DOHH2 (cell line): ENCODE data around the gene FBXO7.
A peak's percentile ranks its signal among the peaks of the same experiment; 100 is the strongest.

ENCODE experiments used
- H3F3A ChIP-seq: fragments of 200-600 bp; sonication (generic), shearing (Covaris generic); 2 replicates; pipeline ENCODE4 v1.6.0; 2016; ENCODE audit warnings: antibody characterized with exemption, mild to moderate bottlenecking; ENCODE audit not compliant: control insufficient read depth, insufficient read depth
- H3K27ac ChIP-seq: fragments of 200-600 bp; sonication (generic); 2 replicates; pipeline ENCODE4 v1.5.1; 2014; ENCODE audit warnings: low read depth, mild to moderate bottlenecking, low read length, moderate library complexity
- H3K27me3 ChIP-seq: fragments of 200-600 bp; sonication (generic); 2 replicates; pipeline ENCODE4 v1.6.1; 2014; ENCODE audit warnings: mild to moderate bottlenecking, low read length, mixed read lengths; ENCODE audit not compliant: control insufficient read depth
- H3K36me3 ChIP-seq: fragments of 200-600 bp; sonication (generic); 2 replicates; pipeline ENCODE4 v1.6.1; 2014; ENCODE audit warnings: mild to moderate bottlenecking, low read length, moderate library complexity, mixed read lengths; ENCODE audit not compliant: control insufficient read depth
- H3K4me1 ChIP-seq: fragments of 200-600 bp; sonication (generic); 2 replicates; pipeline ENCODE4 v1.6.1; 2014; ENCODE audit warnings: mild to moderate bottlenecking, low read length, mixed read lengths; ENCODE audit not compliant: control insufficient read depth
- H3K4me2 ChIP-seq: fragments of 200-600 bp; sonication (generic); 2 replicates; pipeline ENCODE4 v1.6.0; 2014; ENCODE audit warnings: mild to moderate bottlenecking, low read length, moderate library complexity
- H3K4me3 ChIP-seq: fragments of 200-600 bp; sonication (generic); 2 replicates; pipeline ENCODE4 v1.5.1; 2014; ENCODE audit warnings: mild to moderate bottlenecking, low read length, mixed read lengths
- H3K79me2 ChIP-seq: fragments of 200-600 bp; sonication (generic); 2 replicates; pipeline ENCODE4 v1.6.1; 2014; ENCODE audit warnings: mild to moderate bottlenecking, low read length, mixed read lengths; ENCODE audit not compliant: control insufficient read depth
- H3K9me2 ChIP-seq: fragments of 200-600 bp; sonication (generic); replicated peaks from 2 replicates; pipeline ENCODE4 v1.6.1; 2014; ENCODE audit warnings: mild to moderate bottlenecking, low read length, mixed read lengths; ENCODE audit not compliant: control insufficient read depth
- H3K9me3 ChIP-seq: fragments of 200-600 bp; sonication (generic); 2 replicates; pipeline ENCODE4 v1.6.1; 2014; ENCODE audit warnings: antibody characterized with exemption, low read length, mixed read lengths; ENCODE audit not compliant: control insufficient read depth, insufficient read depth
- H4K20me1 ChIP-seq: fragments of 200-600 bp; sonication (generic); 2 replicates; pipeline ENCODE4 v1.6.0; 2014; ENCODE audit warnings: low read depth, mild to moderate bottlenecking, antibody characterized with exemption, low read length, moderate library complexity; ENCODE audit not compliant: control insufficient read depth, insufficient read depth
- CTCF ChIP-seq: fragments of 200-600 bp; sonication (generic); IDR thresholded peaks from one replicate; pipeline ENCODE4 v1.5.1; 2014; ENCODE audit warnings: antibody characterized with exemption, mild to moderate bottlenecking, low read depth, low read length; ENCODE audit not compliant: poor library complexity, severe bottlenecking
- EZH2phosphoT487 ChIP-seq: fragments of 200-600 bp; sonication (generic); IDR thresholded peaks from 2 replicates; pipeline ENCODE4 v1.6.1; 2017; ENCODE audit warnings: borderline replicate concordance, mild to moderate bottlenecking, antibody characterized with exemption, low read length, moderate library complexity, mixed read lengths

FBXO7 gene

GRCh38 chr22:32517921-32518320 lies 43.3 kb downstream of the FBXO7 start:
- no peak overlapping the region for H3K27ac ChIP-seq
- H3K9me2 ChIP-seq = no peaks in the 10 kb centered on the region; the same call in 1 of the 2 replicates
- H3K36me3 ChIP-seq = no peaks in the 10 kb centered on the region
- H4K20me1 ChIP-seq = no peaks in the 10 kb centered on the region
- no peak overlapping the region for H3K4me3 ChIP-seq
- H3K27me3 ChIP-seq = no peaks in the 10 kb centered on the region
- H3F3A ChIP-seq = no peaks in the 10 kb centered on the region
- H3K79me2 ChIP-seq = no peaks in the 10 kb centered on the region
- H3K9me3 ChIP-seq = no peaks in the 10 kb centered on the region
- no peak overlapping the region for H3K4me2 ChIP-seq
- no peaks in the 10 kb centered on the region for H3K4me1 ChIP-seq
- TF ChIP-seq CTCF = no peak
- no peak for TF ChIP-seq EZH2phosphoT487

DNA sequence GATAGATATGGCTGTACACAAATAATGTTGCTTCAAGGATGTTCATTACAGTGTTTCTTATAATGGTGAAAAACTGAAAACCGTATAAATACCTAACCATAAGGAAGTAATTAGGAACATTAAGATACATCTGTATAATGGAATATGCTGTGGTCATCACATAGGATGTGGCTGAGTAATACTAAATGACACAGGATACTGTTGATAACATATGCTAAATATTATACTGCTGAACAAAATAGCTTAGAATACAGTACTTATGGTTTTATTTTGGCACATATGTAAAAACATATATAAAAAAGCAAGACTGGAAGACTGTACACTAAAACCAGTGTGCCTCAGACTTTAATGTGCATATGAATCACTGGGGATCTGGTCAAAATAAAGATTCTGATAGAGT lies 43.8 kb downstream of the FBXO7 start:
- Histone ChIP-seq H3K9me3 (no peaks in the 10 kb centered on the region), H4K20me1 (no peaks in the 10 kb centered on the region), H3K4me3 (no peak overlapping the region), H3K27me3 (no peaks in the 10 kb centered on the region), H3K9me2 (no peaks in the 10 kb centered on the region; the same call in 1 of the 2 replicates), H3K36me3 (no peaks in the 10 kb centered on the region), H3K4me2 (no peak overlapping the region), H3F3A (no peaks in the 10 kb centered on the region), H3K79me2 (no peaks in the 10 kb centered on the region), H3K27ac (no peak overlapping the region), H3K4me1 (no peaks in the 10 kb centered on the region)
- TF ChIP-seq CTCF = no peak

DNA sequence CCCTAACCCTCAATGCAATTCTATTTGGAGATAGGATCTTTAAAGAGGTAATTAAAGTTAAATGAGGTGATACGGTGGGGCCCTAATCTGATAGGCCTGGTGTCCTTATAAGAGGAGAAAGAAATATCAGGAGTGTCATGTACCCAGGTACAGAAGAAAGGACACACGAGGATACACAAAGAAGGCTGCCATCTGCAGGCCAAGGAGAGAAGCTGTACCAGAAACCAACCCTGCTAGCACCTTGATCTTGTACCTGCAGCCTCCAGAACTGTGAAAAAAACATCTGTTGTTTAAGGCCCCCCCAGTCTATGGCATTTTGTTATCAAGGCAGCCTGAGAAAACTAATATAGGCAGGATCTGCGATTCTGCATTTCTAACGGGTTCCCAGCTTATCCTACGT lies 44.2 kb downstream of the FBXO7 start:
- H4K20me1 ChIP-seq = no peaks in the 10 kb centered on the region
- no peak overlapping the region for H3K4me3 ChIP-seq
- no peaks in the 10 kb centered on the region for H3K36me3 ChIP-seq
- no peaks in the 10 kb centered on the region for H3K4me1 ChIP-seq
- TF ChIP-seq CTCF (peak; percentile 67), EZH2phosphoT487 (no peak)
- H3F3A ChIP-seq = no peaks in the 10 kb centered on the region
- H3K9me3 ChIP-seq = no peaks in the 10 kb centered on the region
- H3K79me2 ChIP-seq = no peaks in the 10 kb centered on the region
- H3K4me2 ChIP-seq = no peak overlapping the region
- no peak overlapping the region for H3K27ac ChIP-seq
- H3K27me3 ChIP-seq = no peaks in the 10 kb centered on the region
- no peaks in the 10 kb centered on the region for H3K9me2 ChIP-seq

- no peaks in the 10 kb centered on the region for H3K79me2 ChIP-seq
- H4K20me1 ChIP-seq = no peaks in the 10 kb centered on the region
- no peaks in the 10 kb centered on the region for H3K27me3 ChIP-seq
- no peak overlapping the region for H3K4me2 ChIP-seq
- H3K4me1 ChIP-seq = no peaks in the 10 kb centered on the region
- H3K9me3 ChIP-seq = no peaks in the 10 kb centered on the region
- no peaks in the 10 kb centered on the region for H3K36me3 ChIP-seq
- no peaks in the 10 kb centered on the region for H3K9me2 ChIP-seq
- TF ChIP-seq EZH2phosphoT487 (no peak), CTCF (no peak)
- no peaks in the 10 kb centered on the region for H3F3A ChIP-seq
- H3K27ac ChIP-seq = no peak overlapping the region
- H3K4me3 ChIP-seq = no peak overlapping the region
These were observed 46.0 kb downstream of the FBXO7 start for GRCh38 chr22:32520612-32521011.
